ENCODE results near the gene RPF1. TPM values are rescaled to one million over a fixed set of nuclear protein-coding genes. Genes with fewer than 3 reads are reported as not detected.

The RPF1 gene, protein sequence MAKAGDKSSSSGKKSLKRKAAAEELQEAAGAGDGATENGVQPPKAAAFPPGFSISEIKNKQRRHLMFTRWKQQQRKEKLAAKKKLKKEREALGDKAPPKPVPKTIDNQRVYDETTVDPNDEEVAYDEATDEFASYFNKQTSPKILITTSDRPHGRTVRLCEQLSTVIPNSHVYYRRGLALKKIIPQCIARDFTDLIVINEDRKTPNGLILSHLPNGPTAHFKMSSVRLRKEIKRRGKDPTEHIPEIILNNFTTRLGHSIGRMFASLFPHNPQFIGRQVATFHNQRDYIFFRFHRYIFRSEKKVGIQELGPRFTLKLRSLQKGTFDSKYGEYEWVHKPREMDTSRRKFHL
- total RNA-seq, result 10 to 100 TPM; 39.0 to 41.5 TPM

DNA sequence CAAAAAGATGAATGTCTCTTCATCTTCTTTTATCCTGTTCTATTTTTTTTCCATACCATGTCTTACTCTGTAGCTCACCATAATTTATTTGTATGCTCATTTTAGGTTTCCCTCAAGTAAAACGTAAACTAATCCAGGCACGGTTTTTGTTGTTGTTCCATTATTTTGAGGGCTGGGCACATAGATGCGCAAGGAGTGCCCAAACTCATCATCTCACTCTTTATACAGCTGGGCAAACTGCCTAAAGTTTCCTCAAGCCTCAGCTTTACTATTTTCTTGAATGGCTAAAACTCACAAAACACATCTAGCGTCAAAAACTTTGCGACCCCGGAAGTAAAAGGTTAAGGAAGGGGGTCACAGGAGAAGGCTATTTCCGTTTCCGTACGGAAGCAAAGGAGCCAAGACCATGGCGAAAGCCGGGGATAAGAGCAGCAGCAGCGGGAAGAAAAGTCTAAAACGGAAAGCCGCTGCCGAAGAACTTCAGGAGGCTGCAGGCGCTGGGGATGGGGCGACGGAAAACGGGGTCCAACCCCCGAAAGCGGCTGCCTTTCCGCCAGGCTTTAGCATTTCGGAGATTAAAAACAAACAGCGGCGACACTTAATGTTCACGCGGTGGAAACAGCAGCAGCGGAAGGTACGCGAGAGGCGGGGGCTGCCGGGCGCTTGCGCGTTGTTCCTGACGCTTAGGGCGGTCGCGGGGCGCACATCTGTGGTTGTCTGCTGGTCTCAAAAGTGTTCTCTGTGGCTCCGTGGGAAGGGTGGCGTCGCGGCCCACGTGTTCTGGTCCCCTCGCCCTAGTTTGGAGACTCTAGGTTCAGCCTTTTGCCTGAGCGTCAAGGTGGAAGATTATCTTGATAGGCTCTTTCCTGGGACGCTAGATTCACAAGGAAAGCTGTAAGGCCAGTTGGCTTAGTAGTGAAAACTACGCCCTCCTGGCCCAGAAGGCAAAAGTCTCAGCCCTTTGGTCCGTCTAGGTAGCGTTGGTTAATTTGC, at the start of gene RPF1:
RPF1 (plus strand) TSS at position 391 of the 993 bp plus-strand sequence; CDS start at position 407, 16 bp downstream.
- TF ChIP-seq, protein P1, sequence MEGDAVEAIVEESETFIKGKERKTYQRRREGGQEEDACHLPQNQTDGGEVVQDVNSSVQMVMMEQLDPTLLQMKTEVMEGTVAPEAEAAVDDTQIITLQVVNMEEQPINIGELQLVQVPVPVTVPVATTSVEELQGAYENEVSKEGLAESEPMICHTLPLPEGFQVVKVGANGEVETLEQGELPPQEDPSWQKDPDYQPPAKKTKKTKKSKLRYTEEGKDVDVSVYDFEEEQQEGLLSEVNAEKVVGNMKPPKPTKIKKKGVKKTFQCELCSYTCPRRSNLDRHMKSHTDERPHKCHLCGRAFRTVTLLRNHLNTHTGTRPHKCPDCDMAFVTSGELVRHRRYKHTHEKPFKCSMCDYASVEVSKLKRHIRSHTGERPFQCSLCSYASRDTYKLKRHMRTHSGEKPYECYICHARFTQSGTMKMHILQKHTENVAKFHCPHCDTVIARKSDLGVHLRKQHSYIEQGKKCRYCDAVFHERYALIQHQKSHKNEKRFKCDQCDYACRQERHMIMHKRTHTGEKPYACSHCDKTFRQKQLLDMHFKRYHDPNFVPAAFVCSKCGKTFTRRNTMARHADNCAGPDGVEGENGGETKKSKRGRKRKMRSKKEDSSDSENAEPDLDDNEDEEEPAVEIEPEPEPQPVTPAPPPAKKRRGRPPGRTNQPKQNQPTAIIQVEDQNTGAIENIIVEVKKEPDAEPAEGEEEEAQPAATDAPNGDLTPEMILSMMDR (IDR thresholded peaks at IDR 0.05), result no peak
- Histone ChIP-seq H3K27me3 (no peaks in the 10 kb centered on the region), H3K4me1 (peaks cover 0 to 31% of the 10 kb centered on the region in 2 donors), H3K27ac (peak within 1 kb of the TSS; percentile 88 to 91), H3K4me3 (peak within 1 kb of the TSS; percentile 82 to 97), H3K9me3 (no peaks in the 10 kb centered on the region), H3K36me3 (peaks cover 10% of the 10 kb centered on the region)
- DNase-seq (ENCODE audit: low spot score), result peak; percentile 67

DNA sequence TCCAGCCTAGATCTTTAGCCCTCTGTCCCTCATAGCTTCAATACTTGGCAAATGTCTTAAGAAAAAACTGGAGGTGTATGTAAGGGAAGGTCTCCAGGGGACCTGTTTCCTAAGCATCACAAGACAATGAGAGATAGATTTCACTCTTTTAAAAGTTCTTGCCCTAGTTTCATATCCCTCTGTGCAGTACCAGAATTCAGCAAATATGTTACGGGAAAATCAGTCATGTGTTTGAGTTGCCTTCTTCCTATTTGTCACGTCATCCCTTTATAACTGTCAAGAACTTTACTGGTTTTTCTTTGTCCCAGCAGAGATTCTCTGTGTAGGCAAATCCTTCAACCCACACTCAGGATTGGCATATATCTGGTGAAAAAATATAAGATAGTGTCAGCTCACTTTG, 48.5 kb upstream of the RPF1 start:
- Histone ChIP-seq H3K4me1 (no peaks in the 10 kb centered on the region), H3K27me3 (no peaks in the 10 kb centered on the region), H3K9me3 (no peaks in the 10 kb centered on the region), H3K36me3 (no peaks in the 10 kb centered on the region), H3K27ac (no peak overlapping the region), H3K4me3 (no peak overlapping the region)
- TF ChIP-seq, protein P1 (IDR thresholded peaks at IDR 0.05), result no peak
- no peak for DNase-seq (ENCODE audit: low spot score)

DNA sequence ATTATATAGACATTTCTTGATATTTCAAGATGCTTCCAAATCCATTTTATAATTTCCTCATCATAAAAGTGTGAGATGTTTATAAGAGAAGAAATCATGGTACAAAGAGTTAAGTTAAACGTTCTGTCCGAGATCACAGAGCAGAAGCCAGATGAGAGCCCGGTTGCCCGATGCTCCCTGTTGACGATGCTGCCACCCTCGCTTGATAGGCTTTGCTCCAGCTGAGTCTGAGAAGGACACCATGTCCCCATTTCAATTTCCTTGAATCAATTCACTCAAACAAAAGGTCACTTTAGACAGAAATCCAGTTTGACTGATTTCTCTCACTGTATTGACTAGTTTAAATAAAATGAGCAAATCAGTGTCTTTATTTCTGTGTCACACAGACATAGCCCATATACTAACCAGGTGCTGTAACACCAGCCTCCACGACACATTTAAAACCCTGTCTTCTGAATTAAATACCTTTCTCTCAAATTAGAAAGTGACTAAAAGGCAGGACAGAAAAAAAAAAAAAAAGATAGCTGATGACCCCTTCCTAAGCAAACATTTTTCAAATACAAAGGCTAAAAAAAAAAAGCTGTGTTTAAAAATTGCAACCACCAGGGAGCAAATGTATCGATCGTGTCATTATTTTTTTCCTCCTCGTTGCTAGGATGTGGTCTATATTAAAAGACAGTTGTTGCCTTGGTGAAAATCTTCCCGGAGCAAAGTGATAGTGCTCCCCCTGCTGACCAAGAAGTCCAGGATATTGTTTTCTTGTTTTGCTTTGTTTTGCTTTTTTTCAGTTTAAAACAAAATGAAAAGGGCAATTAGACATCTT, 45.6 kb upstream of the RPF1 start:
- peak overlapping the region; percentile 17 to 27 for H3K4me3 ChIP-seq

DNA sequence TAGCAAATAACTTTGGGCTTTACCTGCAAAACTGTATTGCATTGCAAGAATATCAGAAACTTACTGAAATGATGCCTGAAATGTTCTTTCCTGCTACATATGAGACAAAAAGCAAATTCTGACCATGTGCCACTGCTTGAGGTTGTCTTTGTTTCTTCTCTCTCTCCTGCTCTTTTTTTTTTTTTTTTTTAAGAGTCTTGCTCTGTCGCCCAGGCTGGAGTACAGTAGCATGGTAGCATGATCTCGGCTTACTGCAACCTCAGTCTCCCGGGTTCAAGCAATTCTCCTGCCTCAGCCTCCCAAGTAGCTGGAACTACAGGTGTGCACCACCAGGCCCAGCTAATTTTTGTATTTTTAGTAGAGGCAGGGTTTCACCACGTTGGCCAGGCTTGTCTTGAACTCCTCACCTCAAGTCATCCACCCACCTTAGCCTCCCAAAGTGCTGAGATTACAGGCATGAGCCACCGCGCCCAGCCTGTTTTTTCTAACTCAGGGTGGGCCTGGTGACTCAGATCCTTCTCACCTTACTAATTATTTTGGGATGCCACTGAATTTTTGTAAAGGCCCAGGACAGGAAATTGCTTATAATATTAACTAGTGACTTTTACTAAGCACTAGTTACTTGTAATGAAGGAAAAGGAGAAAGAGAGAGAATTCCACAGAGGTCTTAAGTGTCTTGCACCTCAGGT, 44.8 kb upstream of the RPF1 start:
- TF ChIP-seq, protein P1 (IDR thresholded peaks at IDR 0.05), result no peak
- Histone ChIP-seq H3K27ac (no peak overlapping the region), H3K4me1 (no peaks in the 10 kb centered on the region), H3K4me3 (no peak overlapping the region), H3K36me3 (no peaks in the 10 kb centered on the region), H3K9me3 (no peaks in the 10 kb centered on the region), H3K27me3 (no peaks in the 10 kb centered on the region)
- DNase-seq (ENCODE audit: low spot score), result no peak

More for the DNA sequence above, 45.6 kb upstream of the RPF1 start:
- no peak overlapping the region for H3K27ac ChIP-seq
- no peaks in the 10 kb centered on the region for H3K4me1 ChIP-seq
- DNase-seq (ENCODE audit: low spot score), result no peak
- H3K36me3 ChIP-seq, result no peaks in the 10 kb centered on the region
- H3K27me3 ChIP-seq, result no peaks in the 10 kb centered on the region
- TF ChIP-seq, protein P1 (IDR thresholded peaks at IDR 0.05), result peak; percentile 48 to 84
- no peaks in the 10 kb centered on the region for H3K9me3 ChIP-seq
